GM19463 (cell line): ENCODE measurements around the gene PPP5C.
"Not testable (repeated sequence)": the region's sequence is repeated elsewhere in the genome, so short reads cannot be mapped to it uniquely, and the experiment has no call there.

Source experiments
- ATAC-seq: cut with Tn5 transposase; IDR thresholded peaks from one replicate; pipeline ENCODE4 v1.9.1; 2021; ENCODE audit warnings: mild to moderate bottlenecking, moderate library complexity; ENCODE audit not compliant: unreplicated experiment

PPP5C gene

GRCh38 chr19:46346821-46347571 is at the start of gene PPP5C:
PPP5C (plus strand) TSS chr19:46347087; CDS start chr19:46347097, 10 bp downstream.
- ATAC-seq, result peak; percentile 48

GRCh38 chr19:46297700-46298478 is 49.0 kb upstream of the PPP5C start:
- no peak for ATAC-seq

GRCh38 chr19:46298479-46299003 is 48.3 kb upstream of the PPP5C start:
- no peak for ATAC-seq

- no peak for ATAC-seq
Measured at GRCh38 chr19:46299004-46299509, 47.8 kb upstream of the PPP5C start.

- no peak for ATAC-seq
Measured at GRCh38 chr19:46299695-46300094, 47.2 kb upstream of the PPP5C start.

- no peak for ATAC-seq
Measured at GRCh38 chr19:46303322-46303690, 43.6 kb upstream of the PPP5C start.

- ATAC-seq, result no peak
Measured at GRCh38 chr19:46303691-46304397, 43.0 kb upstream of the PPP5C start.

- ATAC-seq, result no peak
Measured at GRCh38 chr19:46306501-46306900, 40.4 kb upstream of the PPP5C start.

- no peak for ATAC-seq
Measured at GRCh38 chr19:46308510-46308909, 38.4 kb upstream of the PPP5C start.

GRCh38 chr19:46309056-46309455 is 37.8 kb upstream of the PPP5C start:
- no peak for ATAC-seq

GRCh38 chr19:46311444-46311843 is 35.4 kb upstream of the PPP5C start:
- ATAC-seq, result no peak

- not testable (repeated sequence) for ATAC-seq
Measured at GRCh38 chr19:46313540-46314469, 33.1 kb upstream of the PPP5C start.

- ATAC-seq, result no peak
Measured at GRCh38 chr19:46317339-46317738, 29.5 kb upstream of the PPP5C start.

- no peak for ATAC-seq
Measured at GRCh38 chr19:46319613-46320012, 27.3 kb upstream of the PPP5C start.

- ATAC-seq, result no peak
Measured at GRCh38 chr19:46320559-46320958, 26.3 kb upstream of the PPP5C start.

GRCh38 chr19:46321653-46322052 is 25.2 kb upstream of the PPP5C start:
- ATAC-seq, result no peak

GRCh38 chr19:46323227-46323626 is 23.7 kb upstream of the PPP5C start:
- ATAC-seq, result not testable (repeated sequence)

GRCh38 chr19:46324277-46324676 is 22.6 kb upstream of the PPP5C start:
- no peak for ATAC-seq

GRCh38 chr19:46326608-46327007 is 20.3 kb upstream of the PPP5C start:
- ATAC-seq, result no peak

GRCh38 chr19:46328079-46328478 is 18.8 kb upstream of the PPP5C start:
- no peak for ATAC-seq
